Peyer's patch (tissue), 4 donors: ENCODE measurements around the gene TEKT3. TPM values are rescaled to one million over a fixed set of nuclear protein-coding genes. Genes with fewer than 3 reads are reported as not detected.

Source experiments
- DNase-seq, 3 donors: peaks; one replicate each; pipeline ENCODE4 v3.0.0-alpha.2; 2017 to 2019
- H3K27ac ChIP-seq, 4 donors: fragments of 200-600 bp; sonication (generic); one replicate each; pipeline ENCODE4 v1.5.1; 2016 to 2019
- H3K27me3 ChIP-seq, 2 donors: fragments of 200-600 bp; sonication (generic); one replicate each; pipeline ENCODE4 v1.5.1; 2019
- H3K36me3 ChIP-seq, 3 donors: fragments of 200-600 bp; sonication (generic); one replicate each; pipeline ENCODE4 v1.5.1; 2016 to 2019
- H3K4me1 ChIP-seq, 4 donors: fragments of 200-600 bp; sonication (generic); one replicate each; pipeline ENCODE4 v1.5.1; 2016 to 2019
- H3K4me3 ChIP-seq, 4 donors: fragments of 200-600 bp; sonication (generic); 1 replicate in 3 of 4; 2 replicates in 1 of 4; pipeline ENCODE4 v1.5.1; 2016 to 2019; ENCODE audit warnings: mild to moderate bottlenecking in 1 of 4
- H3K9me3 ChIP-seq, 4 donors: fragments of 200-600 bp; sonication (generic); one replicate each; pipeline ENCODE4 v1.5.1; 2016 to 2019; ENCODE audit warnings: mild to moderate bottlenecking in 1 of 4
- POLR2A ChIP-seq, 2 donors: fragments of 450-650 bp; IDR thresholded peaks; one replicate each; pipeline ENCODE4 v1.5.1; 2017; ENCODE audit warnings: antibody characterized with exemption in 2 of 2, mild to moderate bottlenecking in 2 of 2, moderate library complexity in 2 of 2
- total RNA-seq, 4 donors: library from RNA; depleted of rRNA; stranded (reverse); fragments of >200 nt; gene quantifications; one replicate each; pipeline ENCODE4 v1.1.0, GENCODE V29; 2016
- TF ChIP-seq, protein P1 (sequence below), 6 experiments: fragments of 450-650 bp in 4 of 6; fragments of 200-600 bp in 2 of 6; sonication (generic) in 1 of 6; IDR thresholded peaks; one replicate each; pipeline ENCODE4 v1.5.1; 2017 to 2019; ENCODE audit warnings: antibody characterized with exemption in 6 of 6, mild to moderate bottlenecking in 3 of 6, moderate library complexity in 1 of 6

TEKT3 gene
- total RNA-seq, 4 donors from 2014 or later: 2.5 to 3.9 TPM; not detected in 2

DNA sequence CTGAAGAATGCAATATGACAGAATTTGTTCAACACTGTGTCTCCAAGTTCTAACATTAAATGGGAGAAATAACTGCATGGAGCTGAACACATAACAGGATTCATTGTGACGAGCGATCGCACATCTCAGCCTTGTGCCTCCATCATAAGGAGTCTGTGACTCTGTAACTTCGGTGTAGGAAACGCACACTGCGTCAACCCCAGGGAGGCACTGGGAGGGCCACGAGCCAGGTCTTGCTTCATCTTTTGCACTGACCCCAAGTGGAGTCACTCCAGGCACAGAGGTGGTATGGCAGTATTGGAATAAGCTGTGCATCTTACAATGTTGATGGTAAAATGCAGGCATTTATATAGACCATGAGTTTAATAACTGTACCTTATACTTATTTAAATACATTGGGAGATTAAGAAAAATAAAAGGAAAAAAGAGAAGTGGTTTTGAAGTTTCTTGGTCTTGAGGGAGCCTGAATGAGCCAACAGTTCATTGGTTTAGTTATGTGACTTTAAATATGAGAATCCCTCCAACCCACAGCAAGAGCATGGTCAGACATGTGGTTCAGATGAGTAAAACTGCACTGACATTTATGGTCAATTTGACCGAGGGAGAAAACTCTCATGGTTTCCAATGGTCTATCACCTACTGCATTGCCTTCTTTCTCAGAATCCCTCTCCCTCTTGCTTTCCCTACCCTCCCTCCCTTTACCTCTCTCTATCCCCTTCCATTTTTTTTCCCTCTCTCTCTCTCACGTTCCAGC, 70.6 kb downstream of the TEKT3 start:
- H3K27ac ChIP-seq: no peak overlapping the region
- no peak for DNase-seq
- H3K27me3 ChIP-seq: no peaks in the 10 kb centered on the region
- peaks cover 0 to 12% (median 0%) of the 10 kb centered on the region in 4 donors for H3K4me1 ChIP-seq
- TF ChIP-seq POLR2A (IDR thresholded peaks at IDR 0.05): no peak
- TF ChIP-seq, protein P1, sequence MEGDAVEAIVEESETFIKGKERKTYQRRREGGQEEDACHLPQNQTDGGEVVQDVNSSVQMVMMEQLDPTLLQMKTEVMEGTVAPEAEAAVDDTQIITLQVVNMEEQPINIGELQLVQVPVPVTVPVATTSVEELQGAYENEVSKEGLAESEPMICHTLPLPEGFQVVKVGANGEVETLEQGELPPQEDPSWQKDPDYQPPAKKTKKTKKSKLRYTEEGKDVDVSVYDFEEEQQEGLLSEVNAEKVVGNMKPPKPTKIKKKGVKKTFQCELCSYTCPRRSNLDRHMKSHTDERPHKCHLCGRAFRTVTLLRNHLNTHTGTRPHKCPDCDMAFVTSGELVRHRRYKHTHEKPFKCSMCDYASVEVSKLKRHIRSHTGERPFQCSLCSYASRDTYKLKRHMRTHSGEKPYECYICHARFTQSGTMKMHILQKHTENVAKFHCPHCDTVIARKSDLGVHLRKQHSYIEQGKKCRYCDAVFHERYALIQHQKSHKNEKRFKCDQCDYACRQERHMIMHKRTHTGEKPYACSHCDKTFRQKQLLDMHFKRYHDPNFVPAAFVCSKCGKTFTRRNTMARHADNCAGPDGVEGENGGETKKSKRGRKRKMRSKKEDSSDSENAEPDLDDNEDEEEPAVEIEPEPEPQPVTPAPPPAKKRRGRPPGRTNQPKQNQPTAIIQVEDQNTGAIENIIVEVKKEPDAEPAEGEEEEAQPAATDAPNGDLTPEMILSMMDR (IDR thresholded peaks at IDR 0.05): no peak
- H3K36me3 ChIP-seq: no peaks in the 10 kb centered on the region
- H3K9me3 ChIP-seq: no peaks in the 10 kb centered on the region
- no peak overlapping the region for H3K4me3 ChIP-seq

DNA sequence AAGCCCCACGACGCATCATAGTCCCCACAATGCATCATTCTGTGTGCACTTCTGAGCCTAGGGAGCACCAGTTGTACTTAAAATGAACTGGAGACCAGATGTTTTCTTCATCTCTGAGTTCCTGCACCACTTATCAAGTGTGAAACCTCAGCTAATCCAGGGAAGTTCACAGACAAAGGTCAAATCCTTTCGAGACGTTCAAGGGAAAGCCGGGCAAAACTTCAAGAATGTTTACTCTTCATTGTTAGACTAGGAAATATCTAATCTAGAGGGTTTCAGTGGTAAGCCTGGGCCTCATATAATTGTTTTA, 71.7 kb downstream of the TEKT3 start:
- Histone ChIP-seq H3K27ac (no peak overlapping the region), H3K4me3 (no peak overlapping the region), H3K36me3 (no peaks in the 10 kb centered on the region), H3K27me3 (no peaks in the 10 kb centered on the region), H3K9me3 (no peaks in the 10 kb centered on the region), H3K4me1 (peaks cover 0 to 22% (median 2%) of the 10 kb centered on the region in 4 donors)
- no peak for DNase-seq
- no peak for TF ChIP-seq POLR2A (IDR thresholded peaks at IDR 0.05)
- TF ChIP-seq, protein P1 (IDR thresholded peaks at IDR 0.05): no peak

GRCh38 chr17:15269087-15269779, 72.2 kb downstream of the TEKT3 start:
- H3K27me3 ChIP-seq: no peaks in the 10 kb centered on the region
- no peaks in the 10 kb centered on the region for H3K36me3 ChIP-seq
- no peak for TF ChIP-seq POLR2A (IDR thresholded peaks at IDR 0.05)
- TF ChIP-seq, protein P1 (IDR thresholded peaks at IDR 0.05): no peak
- no peak overlapping the region for H3K4me3 ChIP-seq
- no peaks in the 10 kb centered on the region for H3K9me3 ChIP-seq
- no peak overlapping the region for H3K27ac ChIP-seq
- peaks cover 0 to 26% (median 2%) of the 10 kb centered on the region in 4 donors for H3K4me1 ChIP-seq
- no peak for DNase-seq

- H3K9me3 ChIP-seq: no peaks in the 10 kb centered on the region
- no peak for TF ChIP-seq POLR2A (IDR thresholded peaks at IDR 0.05)
- TF ChIP-seq, protein P1 (IDR thresholded peaks at IDR 0.05): no peak
- peaks cover 0 to 32% (median 2%) of the 10 kb centered on the region in 4 donors for H3K4me1 ChIP-seq
- no peak overlapping the region for H3K27ac ChIP-seq
- no peaks in the 10 kb centered on the region for H3K27me3 ChIP-seq
- no peak for DNase-seq
- H3K36me3 ChIP-seq: no peaks in the 10 kb centered on the region
- H3K4me3 ChIP-seq: no peak overlapping the region
Measured at GRCh38 chr17:15268461-15268860, 72.9 kb downstream of the TEKT3 start.

DNA sequence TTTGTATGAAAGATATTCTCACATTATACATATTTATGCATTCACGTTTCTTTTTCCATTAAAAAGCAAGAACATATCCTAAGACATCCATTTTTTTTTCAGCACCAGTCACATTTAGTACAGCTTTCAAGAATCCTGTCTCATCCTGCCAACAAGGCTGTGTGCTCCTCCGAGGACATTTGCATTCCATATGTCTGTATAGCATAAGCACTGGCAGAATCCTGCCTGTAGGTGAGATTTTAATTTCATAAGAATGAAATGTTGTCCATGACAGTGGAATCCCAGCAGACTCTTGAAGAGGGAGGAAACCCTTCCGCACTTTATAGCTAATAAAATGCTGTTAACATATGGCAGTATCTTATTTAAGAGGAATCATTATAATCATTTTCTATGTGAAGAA, 73.4 kb downstream of the TEKT3 start:
- no peak overlapping the region for H3K27ac ChIP-seq

More for the DNA sequence above, 73.4 kb downstream of the TEKT3 start:
- Histone ChIP-seq H3K27me3 (no peaks in the 10 kb centered on the region), H3K4me3 (no peak overlapping the region), H3K36me3 (no peaks in the 10 kb centered on the region), H3K4me1 (peaks cover 0 to 35% (median 2%) of the 10 kb centered on the region in 4 donors), H3K9me3 (no peaks in the 10 kb centered on the region)
- no peak for DNase-seq
- TF ChIP-seq POLR2A (IDR thresholded peaks at IDR 0.05): no peak
- TF ChIP-seq, protein P1 (IDR thresholded peaks at IDR 0.05): no peak
